ENCODE measurements around the gene RNF213. TPM values are rescaled to one million over a fixed set of nuclear protein-coding genes. Genes with fewer than 3 reads are reported as not detected.

The RNF213 gene
- total and polyA plus RNA-seq, 2 of the 8 experiments (the other 6 are each of a cell fraction or from before 2014, with no cell fraction given) = 33.8 to 62.8 TPM

DNA sequence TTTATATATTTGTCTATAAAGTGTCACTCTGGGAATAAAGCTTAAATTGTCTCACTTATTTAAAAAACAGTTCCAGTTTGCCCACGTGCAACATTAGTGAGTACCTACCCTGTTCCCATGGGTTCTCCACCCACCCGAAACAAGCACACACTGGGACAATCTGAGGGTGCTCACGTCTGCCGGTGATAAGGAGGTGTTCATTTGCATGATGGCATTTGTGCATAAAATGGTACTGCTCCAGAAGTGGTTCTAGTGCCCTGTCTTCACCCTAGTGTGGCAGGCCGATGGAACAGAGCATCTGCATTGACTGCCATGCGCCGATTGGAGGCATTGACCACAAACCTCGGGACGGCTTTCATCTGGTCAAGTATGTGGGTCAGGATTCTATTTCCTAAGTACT lies 118.7 kb downstream of the RNF213 start:
- Histone ChIP-seq H3K18ac (ENCODE audit: extremely low read depth, low read length) (no peak overlapping the region), H3K23me2 (ENCODE audit: low read depth, low read length) (no peaks in the 10 kb centered on the region), H2BK5ac (ENCODE audit: low read depth, low read length) (no peak overlapping the region), H4K20me1 (replicated peaks in 1 of 2; ENCODE audit: control insufficient read depth in 1 of 2, insufficient read depth in 2 of 2, low read length in 2 of 2) (peaks cover 2% of the 10 kb centered on the region in 2 experiments), H3K79me2 (ENCODE audit: control insufficient read depth in 1 of 2, insufficient read depth in 2 of 2, low read length in 2 of 2) (no peaks in the 10 kb centered on the region), H3K56ac (replicated peaks; ENCODE audit: insufficient read length, low read depth, low read length) (no peak overlapping the region), H2BK120ac (replicated peaks; ENCODE audit: low read depth, low read length) (no peak overlapping the region), H2AK5ac (ENCODE audit: low read depth, low read length) (no peak overlapping the region), H3K9ac (replicated peaks in 1 of 4; ENCODE audit: extremely low read depth in 1 of 4, low read depth in 3 of 4, low read length in 3 of 4) (no peak overlapping the region), H4K5ac (ENCODE audit: insufficient read length, low read depth, low read length) (no peak overlapping the region), H3K4ac (replicated peaks; ENCODE audit: insufficient read length, low read depth, low read length) (no peak overlapping the region), H3K36me3 (ENCODE audit: control insufficient read depth in 2 of 4, insufficient read depth in 4 of 4, low read length in 3 of 4) (peaks cover 23 to 67% (median 47%) of the 10 kb centered on the region in 4 experiments), H2AFZ (ENCODE audit: low read length) (no peak overlapping the region), H3K4me1 (replicated peaks in 1 of 4; ENCODE audit: control insufficient read depth in 3 of 4, insufficient read depth in 4 of 4, low read length in 3 of 4) (peaks cover 0 to 4% (median 0%) of the 10 kb centered on the region in 4 experiments; a peak in 3 of 7 replicates), H3K27me3 (replicated peaks in 1 of 4; ENCODE audit: control insufficient read depth in 3 of 4, extremely low read depth in 1 of 4, insufficient read depth in 3 of 4, low read length in 3 of 4) (no peaks in the 10 kb centered on the region), H3K4me2 (ENCODE audit: insufficient read depth in 1 of 2, low read depth in 2 of 2, low read length in 2 of 2) (no peak overlapping the region), H2BK20ac (ENCODE audit: low read length) (no peak overlapping the region), H3K79me1 (ENCODE audit: low read depth, low read length) (no peaks in the 10 kb centered on the region), H4K8ac (ENCODE audit: extremely low read depth, insufficient read depth, low read length) (no peak overlapping the region), H2BK15ac (ENCODE audit: low read length) (no peak overlapping the region), H3K27ac (ENCODE audit: low read depth, low read length) (no peak overlapping the region), H3K23ac (ENCODE audit: insufficient read length) (no peak overlapping the region), H3K9me3 (ENCODE audit: insufficient read depth in 2 of 2, low read depth in 1 of 2, low read length in 1 of 2) (no peaks in the 10 kb centered on the region), H3K14ac (ENCODE audit: insufficient read length) (no peak overlapping the region), H3K4me3 (ENCODE audit: extremely low read depth in 1 of 4, insufficient read depth in 2 of 4, low read depth in 3 of 4, low read length in 4 of 4) (no peak overlapping the region), H2BK12ac (ENCODE audit: low read depth, low read length) (no peak overlapping the region), H4K91ac (replicated peaks; ENCODE audit: insufficient read length, low read length) (no peak overlapping the region)
- ChIA-PET POLR2A (ENCODE audit: partially characterized antibody) (no interaction called here), CTCF (ENCODE audit: partially characterized antibody) (interaction anchor here (0.8 to 2.4 kb wide), 3 partner anchors 17 to 307 kb away, joined by 3 to 7 read pairs (median 3); no protein-coding TSS in a partner anchor)
- 89% methylated on average over 9 of the region's 9 CpGs; no CpG with 5 or more reads in 1 of the 2 experiments for WGBS, 2 experiments (ENCODE audit: extremely low coverage in 1 of 2, insufficient coverage in 1 of 2, insufficient read length in 1 of 2, insufficient replicate concordance in 2 of 2, low coverage in 1 of 2, low lambda C conversion rate in 2 of 2, missing lambda C conversion rate in 1 of 2)
- TF ChIP-seq CBX8 (IDR thresholded peaks at IDR 0.05; ENCODE audit: borderline replicate concordance, low read depth, low read length) (no peak), SRF (IDR thresholded peaks at IDR 0.05; ENCODE audit: low read depth, low read length) (no peak), TBP (IDR thresholded peaks at IDR 0.05; ENCODE audit: low read depth, low read length) (no peak), RBBP5 (IDR thresholded peaks at IDR 0.05; ENCODE audit: borderline replicate concordance, low read depth, low read length) (no peak)
- DNase-seq (ENCODE audit: low read depth in 1 of 2, low spot score in 2 of 2) = no peak
- no peak for FAIRE-seq

Measured in H1 (cell line).